Fibroblast of lung (primary cell): Measurements from ENCODE around the gene RPS15. TPM values are rescaled to one million over a fixed set of nuclear protein-coding genes. Genes with fewer than 3 reads are reported as not detected.

ENCODE experiments used
- DNase-seq, 2 donors: peaks; one replicate each; pipeline versions ENCODE4 v3.0.0 to v3.0.0-alpha.2; 2010; ENCODE audit warnings: low read depth in 2 of 2
- H2AFZ ChIP-seq: 2 replicates; pipeline ENCODE4 v1.5.1; 2012; ENCODE audit warnings: low read length, control low read depth, inconsistent platforms
- H3K27ac ChIP-seq: 2 replicates; pipeline ENCODE4 v1.5.1; 2011; ENCODE audit warnings: low read length, control low read depth; ENCODE audit not compliant: insufficient read depth
- H3K27me3 ChIP-seq: 2 replicates; pipeline ENCODE4 v1.5.1; 2011; ENCODE audit warnings: mild to moderate bottlenecking, low read length; ENCODE audit not compliant: control insufficient read depth, insufficient read depth
- H3K36me3 ChIP-seq: 2 replicates; pipeline ENCODE4 v1.5.1; 2011; ENCODE audit warnings: low read length; ENCODE audit not compliant: control insufficient read depth, insufficient read depth
- H3K4me1 ChIP-seq: 2 replicates; pipeline ENCODE4 v1.5.1; 2011; ENCODE audit warnings: low read length; ENCODE audit not compliant: control insufficient read depth, insufficient read depth; ENCODE audit errors: extremely low read depth
- H3K4me2 ChIP-seq: 2 replicates; pipeline ENCODE4 v1.5.1; 2011; ENCODE audit warnings: low read length, control low read depth; ENCODE audit not compliant: insufficient read depth; ENCODE audit errors: extremely low read depth
- H3K4me3 ChIP-seq, 4 experiments: fragments of 200-600 bp in 1 of 4; sonication (generic) in 1 of 4; replicated peaks in 1 of 4; 2 replicates each; pipeline ENCODE4 v1.5.1; 2011 to 2016; ENCODE audit warnings: low read length in 4 of 4, low read depth in 3 of 4, mild to moderate bottlenecking in 3 of 4, control low read depth in 2 of 4, inconsistent platforms in 1 of 4, mixed read lengths in 1 of 4; ENCODE audit not compliant: insufficient read depth in 1 of 4; ENCODE audit errors: control extremely low read depth in 1 of 4
- H3K79me2 ChIP-seq: 2 replicates; pipeline ENCODE4 v1.5.1; 2012; ENCODE audit warnings: mild to moderate bottlenecking, low read length, inconsistent platforms; ENCODE audit not compliant: control insufficient read depth, insufficient read depth
- H3K9ac ChIP-seq: 2 replicates; pipeline ENCODE4 v1.5.1; 2011; ENCODE audit warnings: mild to moderate bottlenecking, low read length, control low read depth; ENCODE audit not compliant: insufficient read depth
- H3K9me3 ChIP-seq: 2 replicates; pipeline ENCODE4 v1.5.1; 2012; ENCODE audit warnings: low read depth, low read length; ENCODE audit not compliant: control insufficient read depth, insufficient read depth
- H4K20me1 ChIP-seq: 2 replicates; pipeline ENCODE4 v1.5.1; 2011; ENCODE audit warnings: low read length; ENCODE audit not compliant: control insufficient read depth, insufficient read depth; ENCODE audit errors: extremely low read depth
- CTCF ChIP-seq, 2 donors: IDR thresholded peaks in 1 of 2; conservative IDR thresholded peaks in 1 of 2; 1 replicate in 1 of 2; 2 replicates in 1 of 2; pipeline ENCODE4 v1.5.1; 2011 to 2012; ENCODE audit warnings: low read length in 2 of 2, control low read depth in 1 of 2, inconsistent platforms in 1 of 2, low read depth in 1 of 2, mild to moderate bottlenecking in 1 of 2
- EZH2 ChIP-seq: IDR thresholded peaks from 2 replicates; pipeline ENCODE4 v1.5.1; 2012; ENCODE audit warnings: low read length, control low read depth, mild to moderate bottlenecking; ENCODE audit errors: missing control alignments
- polyA plus RNA-seq, 2 donors: library from polyadenylated mRNA; depleted of rRNA in 1 of 2; stranded (reverse) in 1 of 2; unstranded in 1 of 2; fragments of >200 nt; gene quantifications; 2 replicates each; pipeline ENCODE4 v1.2.1, GENCODE V29; 2011 to 2012; ENCODE audit warnings: missing spikeins in 1 of 2
- total RNA-seq: library from RNA; depleted of rRNA; stranded (reverse); fragments of >200 nt; gene quantifications from 2 replicates; pipeline ENCODE4 v1.2.1, GENCODE V29; 2014

Gene RPS15
- total and polyA plus RNA-seq, 2 donors (not counting 1 experiment from before 2014, with no cell fraction given): 369 to 878 TPM

GRCh38 chr19:1478934-1479707 is 40.9 kb downstream of the RPS15 start, which contains the start of gene C19orf25:
C19orf25 (minus strand) TSS chr19:1479215; CDS start chr19:1478903, 312 bp downstream.
- TF ChIP-seq CTCF (conservative IDR thresholded peaks at IDR 0.05 in 1 of 2, IDR thresholded peaks at IDR 0.05 in 1 of 2; ENCODE audit: low read depth in 1 of 2, low read length in 2 of 2) (no peak), EZH2 (no peak)

GRCh38 chr19:1481224-1481892 is 43.2 kb downstream of the RPS15 start:
- Histone ChIP-seq H3K9ac (no peak overlapping the region), H2AFZ (no peak overlapping the region), H3K4me2 (no peak overlapping the region), H3K4me1 (no peaks in the 10 kb centered on the region), H3K79me2 (peaks cover 9% of the 10 kb centered on the region), H4K20me1 (no peaks in the 10 kb centered on the region), H3K36me3 (peaks cover 2% of the 10 kb centered on the region), H3K9me3 (no peaks in the 10 kb centered on the region), H3K4me3 (no peak overlapping the region), H3K27me3 (no peaks in the 10 kb centered on the region), H3K27ac (no peak overlapping the region)
- no peak for TF ChIP-seq EZH2
- TF ChIP-seq CTCF (conservative IDR thresholded peaks at IDR 0.05 in 1 of 2, IDR thresholded peaks at IDR 0.05 in 1 of 2; ENCODE audit: low read depth in 1 of 2, low read length in 2 of 2): no peak
- DNase-seq: no peak

More at GRCh38 chr19:1478934-1479707, 40.9 kb downstream of the RPS15 start, which contains the start of gene C19orf25:
- H3K4me2 ChIP-seq: peak within 1 kb of the TSS; percentile 87
- no peaks in the 10 kb centered on the region for H4K20me1 ChIP-seq
- peak within 1 kb of the TSS; percentile 99 for H2AFZ ChIP-seq
- peak within 1 kb of the TSS; percentile 68 for H3K27ac ChIP-seq
- H3K9me3 ChIP-seq: no peaks in the 10 kb centered on the region
- peak; percentile 88 to 92 for DNase-seq
- no peaks in the 10 kb centered on the region for H3K4me1 ChIP-seq
- peaks cover 2% of the 10 kb centered on the region for H3K36me3 ChIP-seq
- H3K9ac ChIP-seq: peak within 1 kb of the TSS; percentile 76
- H3K4me3 ChIP-seq: peak within 1 kb of the TSS; percentile 76 to 87 (median 82)
- H3K27me3 ChIP-seq: no peaks in the 10 kb centered on the region
- H3K79me2 ChIP-seq: peaks cover 9% of the 10 kb centered on the region

GRCh38 chr19:1481893-1482360 is 43.7 kb downstream of the RPS15 start:
- Histone ChIP-seq H3K79me2 (peaks cover 9% of the 10 kb centered on the region), H4K20me1 (no peaks in the 10 kb centered on the region), H3K4me2 (no peak overlapping the region), H2AFZ (no peak overlapping the region), H3K36me3 (peaks cover 2% of the 10 kb centered on the region), H3K4me3 (no peak overlapping the region), H3K9me3 (no peaks in the 10 kb centered on the region), H3K4me1 (no peaks in the 10 kb centered on the region), H3K9ac (no peak overlapping the region), H3K27me3 (no peaks in the 10 kb centered on the region), H3K27ac (no peak overlapping the region)
- TF ChIP-seq CTCF (conservative IDR thresholded peaks at IDR 0.05 in 1 of 2, IDR thresholded peaks at IDR 0.05 in 1 of 2; ENCODE audit: low read depth in 1 of 2, low read length in 2 of 2) (no peak), EZH2 (no peak)
- DNase-seq: no peak
